Choroid plexus epithelial cell (primary cell): Measurements from ENCODE around the gene ZNF416.

Source experiments
- DNase-seq: peaks from one replicate; pipeline ENCODE4 v3.0.0-alpha.2; 2010; ENCODE audit warnings: low read depth
- H3K4me3 ChIP-seq: 2 replicates; pipeline ENCODE4 v1.5.1; 2011; ENCODE audit warnings: low read depth, mild to moderate bottlenecking, control low read depth, low read length, moderate library complexity
- CTCF ChIP-seq: conservative IDR thresholded peaks from 2 replicates; pipeline ENCODE4 v1.5.1; 2011; ENCODE audit warnings: low read depth, mild to moderate bottlenecking, control low read depth, inconsistent platforms, low read length, moderate library complexity

ZNF416 gene

GRCh38 chr19:57578487-57579205 lies at the start of gene ZNF416:
Gene ZNF416 (minus strand): TSS chr19:57578911. CDS start chr19:57578704, 207 bp downstream.
- DNase-seq, result peak; percentile 99
- peak; percentile 40 for TF ChIP-seq CTCF
- H3K4me3 ChIP-seq, result peak within 1 kb of the TSS; percentile 90

- H3K4me3 ChIP-seq, result no peak overlapping the region
- no peak for TF ChIP-seq CTCF
- no peak for DNase-seq
These were observed 44.4 kb upstream of the ZNF416 start for GRCh38 chr19:57623091-57623490.

DNA sequence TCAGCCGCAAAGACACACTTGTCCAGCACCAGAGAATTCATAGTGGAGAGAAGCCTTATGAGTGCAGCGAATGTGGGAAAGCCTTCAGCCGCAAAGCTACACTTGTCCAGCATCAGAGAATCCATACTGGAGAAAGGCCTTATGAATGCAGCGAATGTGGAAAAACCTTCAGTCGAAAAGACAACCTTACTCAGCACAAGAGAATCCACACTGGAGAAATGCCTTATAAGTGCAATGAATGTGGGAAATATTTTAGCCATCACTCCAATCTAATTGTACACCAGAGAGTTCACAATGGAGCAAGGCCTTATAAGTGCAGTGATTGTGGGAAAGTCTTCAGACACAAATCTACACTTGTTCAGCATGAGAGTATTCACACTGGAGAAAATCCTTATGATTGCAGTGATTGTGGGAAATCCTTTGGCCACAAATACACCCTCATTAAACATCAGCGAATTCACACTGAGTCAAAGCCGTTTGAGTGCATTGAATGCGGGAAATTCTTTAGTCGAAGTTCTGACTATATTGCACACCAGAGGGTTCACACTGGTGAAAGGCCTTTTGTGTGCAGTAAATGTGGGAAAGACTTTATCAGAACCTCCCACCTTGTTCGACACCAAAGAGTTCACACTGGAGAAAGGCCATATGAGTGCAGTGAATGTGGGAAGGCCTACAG lies 42.1 kb upstream of the ZNF416 start:
- H3K4me3 ChIP-seq, result no peak overlapping the region
- TF ChIP-seq CTCF, result no peak
- DNase-seq, result peak; percentile 34

GRCh38 chr19:57615346-57615745 lies 36.6 kb upstream of the ZNF416 start:
- TF ChIP-seq CTCF, result no peak
- DNase-seq, result peak; percentile 3
- H3K4me3 ChIP-seq, result peak overlapping the region; percentile 1

DNA sequence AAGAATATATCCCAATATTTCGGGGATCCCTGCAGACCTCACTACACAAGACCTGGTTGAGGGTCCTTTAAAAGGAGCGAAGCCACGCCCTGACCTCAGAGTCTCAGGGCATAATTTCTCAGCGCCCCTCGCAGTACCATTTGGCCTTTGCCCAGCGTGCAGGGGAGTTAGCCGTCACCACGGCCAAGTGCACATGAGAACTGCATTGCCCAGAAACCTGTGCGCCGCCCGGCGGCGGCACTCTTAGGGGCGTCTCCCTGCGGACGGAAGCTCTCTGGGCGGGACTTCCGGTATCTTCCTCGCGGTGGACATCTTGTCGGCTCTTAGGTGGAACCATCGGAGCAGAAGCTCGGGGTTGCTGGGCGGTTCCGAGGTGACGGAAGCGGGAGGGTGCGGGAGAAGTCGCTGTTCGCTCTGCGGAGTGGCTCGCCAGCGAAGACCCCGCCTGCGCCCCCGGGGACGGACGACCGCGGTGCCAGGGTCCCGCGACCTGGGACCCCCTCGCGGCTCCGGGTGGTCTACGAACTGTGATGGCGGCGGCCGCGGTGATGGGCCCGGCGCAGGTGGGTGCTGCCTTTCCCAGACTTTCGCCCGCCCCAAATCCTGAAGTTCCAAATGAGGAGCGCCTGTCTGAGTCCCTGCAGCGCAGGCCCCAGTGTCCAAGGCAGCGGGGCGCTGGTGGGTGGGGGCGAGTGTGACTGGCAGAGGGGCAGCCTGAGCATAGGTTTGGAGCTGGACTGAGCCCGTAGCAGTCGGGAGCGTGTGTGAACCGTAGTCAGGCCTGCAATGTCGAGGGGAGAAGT lies 35.4 kb upstream of the ZNF416 start, which contains the start of gene ZNF134:
ZNF134 (plus strand) TSS at position 302 of the 803 bp plus-strand sequence. CDS start 5,227 bp downstream, outside the sequence.
- peak within 1 kb of the TSS; percentile 90 for H3K4me3 ChIP-seq
- peak; percentile 92 for DNase-seq
- TF ChIP-seq CTCF, result peak; percentile 52

- TF ChIP-seq CTCF, result no peak
- H3K4me3 ChIP-seq, result no peak overlapping the region
- no peak for DNase-seq
These were observed 32.4 kb upstream of the ZNF416 start for GRCh38 chr19:57611113-57611512.
